ENCODE data around the gene SEMA4B.
"Not testable (repeated sequence)": the region's sequence is repeated elsewhere in the genome, so short reads cannot be mapped to it uniquely, and the experiment has no call there.

SEMA4B gene, protein sequence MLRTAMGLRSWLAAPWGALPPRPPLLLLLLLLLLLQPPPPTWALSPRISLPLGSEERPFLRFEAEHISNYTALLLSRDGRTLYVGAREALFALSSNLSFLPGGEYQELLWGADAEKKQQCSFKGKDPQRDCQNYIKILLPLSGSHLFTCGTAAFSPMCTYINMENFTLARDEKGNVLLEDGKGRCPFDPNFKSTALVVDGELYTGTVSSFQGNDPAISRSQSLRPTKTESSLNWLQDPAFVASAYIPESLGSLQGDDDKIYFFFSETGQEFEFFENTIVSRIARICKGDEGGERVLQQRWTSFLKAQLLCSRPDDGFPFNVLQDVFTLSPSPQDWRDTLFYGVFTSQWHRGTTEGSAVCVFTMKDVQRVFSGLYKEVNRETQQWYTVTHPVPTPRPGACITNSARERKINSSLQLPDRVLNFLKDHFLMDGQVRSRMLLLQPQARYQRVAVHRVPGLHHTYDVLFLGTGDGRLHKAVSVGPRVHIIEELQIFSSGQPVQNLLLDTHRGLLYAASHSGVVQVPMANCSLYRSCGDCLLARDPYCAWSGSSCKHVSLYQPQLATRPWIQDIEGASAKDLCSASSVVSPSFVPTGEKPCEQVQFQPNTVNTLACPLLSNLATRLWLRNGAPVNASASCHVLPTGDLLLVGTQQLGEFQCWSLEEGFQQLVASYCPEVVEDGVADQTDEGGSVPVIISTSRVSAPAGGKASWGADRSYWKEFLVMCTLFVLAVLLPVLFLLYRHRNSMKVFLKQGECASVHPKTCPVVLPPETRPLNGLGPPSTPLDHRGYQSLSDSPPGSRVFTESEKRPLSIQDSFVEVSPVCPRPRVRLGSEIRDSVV

DNA sequence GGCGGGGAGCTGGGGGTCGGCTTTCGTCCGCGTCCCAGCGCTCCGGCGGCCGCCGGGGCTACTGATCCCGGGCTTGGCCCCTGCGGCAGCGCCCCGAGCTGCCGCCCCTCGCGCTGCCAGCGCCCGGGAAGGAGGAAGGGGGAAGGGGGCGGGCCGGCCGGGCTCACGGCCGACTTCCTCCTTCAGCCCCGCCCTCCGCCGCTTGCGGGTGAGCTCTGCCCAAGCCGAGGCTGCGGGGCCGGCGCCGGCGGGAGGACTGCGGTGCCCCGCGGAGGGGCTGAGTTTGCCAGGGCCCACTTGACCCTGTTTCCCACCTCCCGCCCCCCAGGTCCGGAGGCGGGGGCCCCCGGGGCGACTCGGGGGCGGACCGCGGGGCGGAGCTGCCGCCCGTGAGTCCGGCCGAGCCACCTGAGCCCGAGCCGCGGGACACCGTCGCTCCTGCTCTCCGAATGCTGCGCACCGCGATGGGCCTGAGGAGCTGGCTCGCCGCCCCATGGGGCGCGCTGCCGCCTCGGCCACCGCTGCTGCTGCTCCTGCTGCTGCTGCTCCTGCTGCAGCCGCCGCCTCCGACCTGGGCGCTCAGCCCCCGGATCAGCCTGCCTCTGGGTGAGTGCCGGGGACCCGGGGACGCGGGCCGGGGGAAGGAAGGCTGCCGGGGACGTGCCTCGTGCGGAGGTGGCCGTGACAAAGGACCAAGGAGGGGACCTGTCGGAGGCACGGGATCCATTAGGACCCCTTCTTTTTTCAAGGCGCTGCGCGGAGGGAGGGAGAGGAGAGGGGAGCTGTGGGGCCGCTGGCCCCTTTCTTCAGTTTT lies at the start of gene SEMA4B:
TSS of gene SEMA4B (plus strand) at position 201 of the 814 bp plus-strand sequence. CDS start at position 450, 249 bp downstream.
- peak; percentile 89 for DNase-seq (ENCODE audit: low spot score)

DNA sequence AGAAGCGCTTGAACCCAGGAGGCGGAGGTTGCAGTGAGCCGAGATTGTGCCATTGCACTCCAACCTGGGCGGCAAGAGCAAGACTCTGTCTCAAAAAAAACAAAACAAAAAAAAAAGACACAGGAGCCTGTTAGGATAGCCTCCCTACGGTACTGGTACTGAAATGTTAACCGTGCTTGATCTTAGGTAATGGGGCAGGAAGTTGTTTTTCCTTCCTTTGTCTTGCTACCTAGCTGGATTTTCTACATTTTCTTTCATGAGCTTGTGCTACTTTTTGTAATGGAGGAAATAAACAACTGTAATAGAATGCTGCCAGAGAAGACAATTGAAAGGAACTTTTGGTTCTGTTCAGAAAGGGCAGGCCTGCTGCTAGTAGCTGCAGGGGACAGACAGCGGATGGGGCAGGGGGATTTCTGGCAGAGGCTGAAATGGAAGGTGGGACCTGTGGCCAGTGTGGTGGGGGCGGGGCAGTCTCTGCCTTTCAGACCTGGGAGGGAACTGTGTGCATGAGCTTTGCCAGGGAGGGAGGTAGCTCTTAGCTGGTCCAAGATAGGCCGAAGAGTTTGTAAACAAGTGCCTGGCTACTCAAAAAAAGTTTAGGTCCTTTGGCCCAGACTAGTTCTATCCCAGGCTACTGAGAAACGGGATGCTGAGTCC lies 49.0 kb upstream of the SEMA4B start:
- DNase-seq (ENCODE audit: low spot score) = no peak

DNA sequence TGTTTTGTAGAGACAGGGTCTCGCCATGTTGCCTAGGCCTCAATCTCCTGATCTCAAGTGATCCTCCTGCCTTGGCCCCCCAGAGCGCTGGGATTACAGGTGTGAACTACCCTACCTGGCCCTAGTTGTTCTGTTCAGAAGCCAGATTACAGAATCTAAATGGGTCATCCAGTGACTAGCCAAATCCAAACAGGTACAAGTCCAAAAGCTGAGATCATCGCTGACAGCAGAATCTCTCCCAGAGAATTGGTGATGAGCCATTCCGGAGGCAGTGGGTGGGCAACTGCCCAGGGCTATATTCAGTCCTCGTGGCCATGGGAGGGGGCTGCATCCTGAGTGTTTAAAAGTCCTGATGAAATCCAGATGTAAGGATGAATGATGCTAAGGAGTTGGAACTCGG lies 47.5 kb upstream of the SEMA4B start:
- no peak for DNase-seq (ENCODE audit: low spot score)

DNA sequence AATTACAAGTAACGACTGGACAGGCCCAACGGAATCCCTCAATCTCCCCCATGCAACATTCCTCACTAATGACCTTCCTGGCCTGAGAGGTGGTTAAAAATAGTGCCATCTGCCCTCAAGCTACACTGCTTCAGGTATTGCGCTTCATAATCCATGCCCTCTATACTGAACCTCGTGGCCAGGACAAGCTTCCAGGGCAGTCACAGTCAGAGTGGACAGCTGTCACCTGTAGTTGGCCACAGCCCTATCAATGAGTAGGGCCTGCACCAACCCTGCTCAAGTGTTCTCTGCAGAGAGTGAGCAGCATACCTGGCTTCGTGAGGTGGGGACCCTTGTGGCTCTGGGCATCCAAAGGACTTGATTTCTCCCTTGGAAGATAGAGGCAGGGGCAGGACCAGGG lies 46.9 kb upstream of the SEMA4B start:
- DNase-seq (ENCODE audit: low spot score) = no peak

DNA sequence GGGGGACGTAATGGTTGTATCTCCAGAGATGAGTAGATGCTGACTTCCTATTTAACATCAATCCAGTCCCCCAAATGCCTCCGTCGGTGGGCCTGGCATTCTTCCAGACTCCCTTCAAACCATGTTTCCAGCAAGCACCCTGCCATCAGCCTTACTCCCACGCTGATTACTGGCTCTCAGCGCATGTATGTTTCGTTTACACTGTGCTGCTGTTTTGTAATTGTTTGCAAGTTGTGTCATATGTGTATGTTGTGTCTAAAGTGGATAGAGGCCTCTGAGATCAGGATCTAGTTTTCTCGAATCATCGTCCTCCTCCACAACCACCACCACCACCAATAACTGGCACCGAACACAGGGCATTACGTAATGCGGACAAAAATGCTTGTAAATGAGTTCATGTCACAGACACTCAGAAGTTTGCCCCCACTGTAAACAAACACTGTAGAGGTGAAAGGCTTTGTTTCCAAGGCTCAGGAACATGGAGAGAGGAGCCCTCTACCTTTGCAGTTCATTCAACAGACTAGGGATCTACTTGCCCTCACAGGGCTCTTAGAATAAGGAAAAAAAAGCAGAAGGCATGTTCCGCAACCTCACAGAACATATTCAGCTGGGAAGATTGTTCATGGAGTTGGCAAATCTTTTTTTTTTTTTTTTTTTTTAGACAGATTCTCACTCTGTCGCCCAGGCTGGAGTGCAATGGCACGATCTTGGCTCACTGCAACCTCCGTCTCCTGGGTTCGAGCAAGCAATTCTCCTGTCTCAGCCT lies 46.1 kb upstream of the SEMA4B start:
- DNase-seq (ENCODE audit: low spot score) = no peak

DNA sequence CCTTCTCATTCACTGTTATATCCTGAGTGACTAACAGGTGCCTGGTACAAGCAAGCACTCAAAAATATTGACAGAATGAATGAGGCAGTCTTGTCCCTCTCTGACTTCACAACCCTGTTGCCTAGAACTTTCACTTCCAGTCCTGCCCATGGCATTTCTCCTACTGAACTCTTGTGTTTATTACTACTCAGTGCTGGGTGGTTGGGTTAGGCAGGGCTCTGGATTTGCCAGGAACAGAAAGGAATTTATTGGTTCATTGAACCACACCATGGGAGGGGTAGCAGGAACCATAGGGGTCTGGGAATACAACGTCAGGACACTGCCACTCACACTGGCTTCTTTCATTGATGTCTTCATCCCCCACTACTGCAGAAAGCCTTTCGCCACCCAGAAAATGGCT lies 41.9 kb upstream of the SEMA4B start:
- DNase-seq (ENCODE audit: low spot score) = peak; percentile 49

DNA sequence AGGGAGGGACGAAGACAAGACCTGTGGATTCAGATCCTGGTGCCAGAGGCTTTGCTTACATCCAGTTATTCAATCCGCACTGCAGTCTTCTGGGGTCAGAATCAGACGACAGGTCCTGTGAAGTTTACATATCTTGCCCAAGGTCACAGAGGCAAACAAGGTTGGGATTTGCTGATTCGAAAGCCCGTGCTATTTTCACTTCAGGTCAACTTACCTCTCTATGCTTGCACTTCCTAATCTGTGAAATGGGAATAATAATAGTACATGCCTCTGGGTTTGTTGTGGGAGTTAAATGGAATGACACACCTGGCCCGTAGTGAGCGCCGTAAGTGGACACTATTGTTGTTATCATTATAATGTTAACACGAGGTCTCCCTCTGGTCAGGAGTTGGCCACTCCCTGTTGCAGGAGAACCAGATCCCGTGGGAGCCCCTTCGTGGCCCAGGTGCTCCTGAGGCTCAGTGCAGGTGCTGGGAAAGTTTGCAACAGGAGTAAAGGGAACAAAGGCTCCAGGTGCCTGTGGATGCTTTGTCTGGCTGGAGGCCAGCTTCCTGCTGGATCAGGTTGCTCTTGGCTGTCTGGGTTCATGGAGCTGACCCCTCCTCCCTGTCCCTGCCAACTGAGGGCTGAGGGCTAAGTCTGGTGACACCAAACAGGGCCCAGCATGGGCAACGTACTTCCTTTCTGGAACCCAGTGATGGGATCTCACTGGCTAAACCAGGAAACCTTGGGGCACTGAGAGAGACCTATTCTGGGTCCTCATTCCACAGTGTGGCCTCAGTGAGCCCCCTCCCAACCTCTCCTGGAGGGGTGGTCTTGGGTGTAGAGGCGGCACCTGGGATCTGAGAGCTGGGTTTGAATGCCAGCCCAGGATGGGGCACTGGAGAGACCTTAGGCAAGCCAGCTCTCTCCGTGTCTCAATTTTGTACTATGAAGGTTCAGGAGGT lies 40.1 kb upstream of the SEMA4B start:
- DNase-seq (ENCODE audit: low spot score) = no peak

DNA sequence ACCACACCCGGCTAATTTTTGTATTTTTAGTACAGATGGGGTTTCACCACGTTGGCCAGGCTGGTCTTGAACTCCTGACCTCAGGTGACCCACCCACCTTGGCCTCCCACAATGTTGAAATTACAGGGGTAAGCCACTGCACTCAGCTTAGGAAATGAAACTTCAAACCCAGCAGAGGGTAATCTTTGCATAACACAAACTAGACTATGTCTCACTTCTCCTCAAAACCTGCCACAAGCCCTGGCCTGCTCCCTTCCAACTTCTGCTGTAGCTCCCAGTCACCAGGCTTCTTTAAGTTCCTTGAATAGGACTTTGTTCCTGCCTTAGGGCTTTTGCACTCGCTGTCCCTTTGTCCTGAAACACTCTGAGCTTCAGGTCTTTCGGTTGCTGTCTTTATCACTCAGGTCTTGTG lies 39.2 kb upstream of the SEMA4B start:
- DNase-seq (ENCODE audit: low spot score) = no peak

DNA sequence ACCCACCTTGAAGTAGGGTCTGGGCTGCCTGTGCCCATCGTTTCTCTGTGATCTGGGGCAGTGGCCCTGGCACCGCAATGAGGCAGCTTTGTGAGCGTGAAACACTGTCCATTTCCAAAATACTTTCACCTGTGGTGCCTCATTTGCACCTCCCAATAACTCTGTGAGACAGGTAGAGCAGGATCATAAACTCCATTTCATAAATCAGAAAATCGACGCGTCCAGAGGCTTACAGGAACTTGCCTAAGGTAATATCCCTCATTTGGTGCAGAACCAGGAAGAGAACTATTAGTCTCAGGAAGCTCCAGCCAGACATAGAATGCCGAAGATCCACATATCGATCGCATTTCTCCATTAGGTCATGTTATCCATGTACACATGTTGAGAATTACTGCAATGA lies 38.2 kb upstream of the SEMA4B start:
- no peak for DNase-seq (ENCODE audit: low spot score)

DNA sequence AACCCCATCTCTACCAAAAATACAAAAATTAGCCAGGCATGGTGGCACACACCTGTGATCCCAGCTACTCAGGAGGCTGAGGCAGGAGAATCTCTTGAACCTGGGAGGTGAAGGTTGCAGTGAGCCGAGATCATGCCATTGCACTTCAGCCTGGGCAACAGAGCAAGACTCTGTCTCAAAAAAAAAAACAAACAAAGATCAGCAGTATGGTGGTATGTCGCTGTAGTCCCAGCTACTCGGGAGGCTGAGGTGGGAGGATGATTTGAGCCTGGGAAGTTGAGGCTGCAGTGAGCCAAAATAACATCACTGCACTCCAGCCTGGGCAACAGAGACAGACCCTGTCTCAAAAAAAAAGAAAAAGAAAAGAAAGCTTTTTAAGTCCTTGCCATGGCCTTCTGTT lies 36.9 kb upstream of the SEMA4B start:
- DNase-seq (ENCODE audit: low spot score) = not testable (repeated sequence)

DNA sequence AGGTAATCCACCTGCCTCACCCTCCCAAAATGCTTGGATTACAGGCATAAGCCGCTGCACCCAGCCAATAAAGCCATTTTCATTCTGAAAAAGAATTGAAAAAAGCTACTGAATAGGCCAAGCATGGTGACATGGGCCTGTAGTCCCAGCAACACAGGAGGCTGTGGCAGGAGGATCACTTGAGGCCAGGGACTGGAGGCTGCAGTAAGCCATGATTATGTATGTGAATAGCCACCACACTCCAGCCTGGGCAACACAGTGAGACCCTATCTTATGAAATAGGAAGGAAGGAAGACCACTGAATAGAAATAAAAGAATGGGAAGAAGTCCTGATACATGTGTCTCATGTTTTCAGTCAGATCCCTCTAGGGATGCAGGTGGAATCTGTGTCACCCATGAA lies 36.0 kb upstream of the SEMA4B start:
- DNase-seq (ENCODE audit: low spot score) = no peak

DNA sequence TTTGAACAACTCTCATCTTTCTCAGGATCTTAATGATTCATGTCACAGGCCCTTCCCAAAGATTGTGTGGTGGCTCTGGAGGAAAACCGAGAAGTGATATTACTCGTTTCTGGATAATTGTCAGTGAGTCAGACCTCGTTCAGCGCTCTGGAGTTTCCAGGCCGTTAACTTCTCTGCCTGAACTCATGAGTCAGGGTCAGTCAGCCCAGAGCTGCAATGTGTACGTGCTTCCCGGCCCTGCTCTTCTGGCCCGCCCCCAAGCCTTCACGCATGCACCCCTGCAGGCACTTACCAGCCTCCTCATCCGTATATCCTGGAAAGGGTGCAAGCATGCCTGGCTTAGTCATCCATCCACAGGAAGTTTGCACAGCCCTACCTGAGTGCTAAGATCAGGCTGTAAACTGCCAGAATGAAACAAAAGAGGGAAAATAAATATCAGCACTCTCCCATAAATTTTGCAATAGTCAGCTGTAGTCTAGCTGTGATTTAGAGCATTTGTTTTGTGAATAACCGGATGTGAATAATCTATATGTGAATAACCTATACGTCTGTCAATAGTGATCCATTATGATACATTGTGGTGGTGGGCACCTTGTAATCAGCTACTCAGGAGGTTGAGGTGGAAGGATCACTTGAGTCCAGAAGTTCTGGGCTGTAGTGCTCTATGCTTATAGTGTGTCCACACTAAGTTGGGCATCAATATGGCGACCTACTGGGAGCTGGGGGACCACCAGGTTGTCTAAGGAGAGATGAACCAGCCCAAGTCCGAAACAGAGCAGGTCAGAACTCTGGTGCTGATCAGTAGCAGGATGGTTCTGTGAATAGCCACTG lies 35.3 kb upstream of the SEMA4B start:
- no peak for DNase-seq (ENCODE audit: low spot score)

DNA sequence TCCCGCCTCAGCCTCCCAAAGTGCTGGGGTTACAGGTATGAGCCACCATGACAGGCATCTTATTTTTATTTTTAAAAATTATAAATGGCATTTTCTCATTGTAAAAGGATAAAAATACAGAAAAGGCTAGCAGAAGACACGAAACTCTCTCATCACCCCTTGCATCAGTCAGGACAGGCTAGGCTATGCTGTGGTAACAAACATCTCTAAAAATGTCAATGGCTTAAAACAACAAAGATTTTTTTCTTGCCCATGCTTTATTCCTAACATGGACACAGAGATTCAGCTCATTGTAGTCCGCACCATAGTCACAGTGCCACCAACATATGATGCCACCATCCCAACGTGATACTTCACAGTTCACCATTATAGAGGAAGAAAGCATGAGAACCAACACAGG lies 34.0 kb upstream of the SEMA4B start:
- DNase-seq (ENCODE audit: low spot score) = no peak

DNA sequence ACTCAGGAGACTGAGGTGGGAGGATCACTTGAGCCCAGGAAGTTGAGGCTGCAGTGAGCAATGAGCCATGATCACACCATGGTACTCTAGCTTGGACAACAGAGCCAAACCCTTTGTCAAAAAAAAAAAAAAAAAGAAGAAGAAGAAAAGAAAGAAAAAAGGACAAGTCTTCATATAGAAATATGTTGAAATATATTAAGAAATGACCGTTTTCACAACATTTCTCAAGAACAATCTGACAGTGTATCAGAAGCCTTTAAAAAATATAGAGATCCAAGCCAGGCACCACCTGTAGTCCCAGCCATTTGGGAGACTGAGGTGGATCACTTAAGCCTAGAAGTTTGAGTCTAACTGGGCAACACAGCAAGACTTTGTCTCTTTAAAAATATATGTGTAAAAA lies 29.5 kb upstream of the SEMA4B start:
- no peak for DNase-seq (ENCODE audit: low spot score)

DNA sequence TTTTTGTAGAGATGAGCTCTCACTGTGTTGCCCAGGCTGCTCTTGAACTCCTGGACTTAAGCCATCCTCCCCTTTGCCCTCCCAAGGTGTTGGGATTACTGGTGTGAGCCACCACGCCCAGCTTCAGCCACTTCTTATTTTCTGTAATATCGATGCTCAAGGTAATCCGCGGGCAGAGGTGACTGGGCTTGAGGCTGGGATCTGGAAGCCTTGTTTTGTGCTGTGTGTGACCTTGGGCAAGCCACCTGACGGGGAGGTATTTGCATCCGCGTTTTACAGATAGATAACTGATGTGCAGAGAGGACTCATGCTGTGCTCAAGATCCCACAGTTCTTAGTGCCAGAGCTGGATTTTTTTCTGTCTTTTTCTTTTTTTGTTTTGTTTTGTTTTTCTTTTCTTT lies 27.8 kb upstream of the SEMA4B start:
- no peak for DNase-seq (ENCODE audit: low spot score)

DNA sequence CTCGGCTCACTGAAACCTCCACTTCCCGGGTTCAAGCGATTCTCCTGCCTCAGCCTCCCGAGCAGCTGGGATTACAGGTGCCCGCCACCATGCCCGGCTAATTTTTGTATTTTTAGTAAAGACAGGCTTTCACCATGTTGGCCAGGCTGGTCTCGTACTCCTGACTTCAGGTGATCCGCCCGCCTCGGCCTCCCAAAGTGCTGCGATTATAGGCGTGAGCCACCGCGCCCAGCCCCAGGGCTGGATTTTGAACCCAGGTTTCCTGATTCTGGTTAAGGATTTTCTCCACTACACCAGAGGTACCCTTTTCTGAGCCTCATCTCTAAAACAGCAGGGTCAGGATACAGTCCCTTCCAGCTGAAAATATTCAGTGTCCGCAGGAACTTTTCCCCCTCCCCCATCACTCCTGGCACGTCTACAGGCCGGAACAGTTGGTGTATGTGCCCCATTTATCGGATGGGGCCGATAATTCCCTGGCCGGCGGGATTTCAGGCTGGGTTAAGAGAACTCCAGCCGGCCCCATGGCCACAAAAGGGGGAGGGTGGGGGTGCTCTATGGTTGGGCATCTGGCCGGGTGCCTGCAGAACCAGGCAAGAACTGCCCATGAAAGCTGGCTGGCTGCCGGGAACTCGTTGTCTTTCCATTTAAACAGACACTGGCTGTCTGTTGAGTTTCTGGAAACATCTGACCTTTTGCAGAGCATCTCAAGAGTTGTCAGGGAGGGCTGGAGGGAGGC lies 26.8 kb upstream of the SEMA4B start:
- no peak for DNase-seq (ENCODE audit: low spot score)

DNA sequence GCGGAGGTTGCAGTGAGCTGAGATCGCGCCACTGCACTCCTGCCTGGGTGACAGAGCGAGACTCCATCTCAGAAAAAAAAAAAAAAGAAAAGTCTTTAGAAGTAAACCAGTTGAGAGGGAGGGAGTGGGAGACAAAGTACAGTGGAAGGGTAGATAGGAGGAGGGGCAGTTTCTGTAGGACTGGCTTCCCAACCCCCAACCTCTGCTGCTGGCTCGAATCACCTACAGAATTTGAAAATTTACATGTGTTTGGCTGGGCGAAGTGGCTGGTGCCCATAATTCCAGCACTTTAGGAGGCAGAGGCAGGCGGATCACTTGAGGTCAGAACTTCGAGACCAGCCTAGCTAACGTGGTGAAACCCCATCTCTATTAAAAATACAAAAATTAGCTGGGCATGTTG lies 24.1 kb upstream of the SEMA4B start:
- DNase-seq (ENCODE audit: low spot score) = no peak
